NCI-H1105 (cell line): ENCODE results near the gene LIX1.
"Not testable (repeated sequence)": the region's sequence is repeated elsewhere in the genome, so short reads cannot be mapped to it uniquely, and the experiment has no call there.

Experiments
- DNase-seq: peaks from one replicate; lab custom pipeline; 2025; lab: John Stamatoyannopoulos, UW

LIX1 gene

GRCh38 chr5:97142521-97143254 lies at the start of gene LIX1:
LIX1 (minus strand) TSS chr5:97142611; CDS start chr5:97142576, 35 bp downstream.
- DNase-seq = peak; percentile 30

DNA sequence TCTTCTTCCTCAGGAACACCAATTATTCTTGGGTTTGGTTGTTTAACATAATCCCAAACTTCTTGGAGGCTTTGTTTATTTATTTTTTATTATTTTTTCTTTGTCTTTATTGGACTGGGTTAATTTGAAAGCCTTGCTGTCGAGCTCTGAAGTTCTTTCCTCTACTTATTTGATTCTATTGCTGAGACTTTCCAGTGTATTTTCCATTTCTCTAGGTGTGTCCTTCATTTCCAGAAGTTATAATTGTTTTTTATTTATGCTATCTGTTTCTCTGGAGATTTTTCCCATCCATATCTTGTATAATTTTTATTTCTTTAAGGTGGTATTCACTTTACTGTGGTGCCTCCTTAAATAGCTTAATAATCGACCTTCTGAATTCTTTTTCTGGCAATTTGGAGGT lies 49.5 kb upstream of the LIX1 start:
- no peak for DNase-seq

DNA sequence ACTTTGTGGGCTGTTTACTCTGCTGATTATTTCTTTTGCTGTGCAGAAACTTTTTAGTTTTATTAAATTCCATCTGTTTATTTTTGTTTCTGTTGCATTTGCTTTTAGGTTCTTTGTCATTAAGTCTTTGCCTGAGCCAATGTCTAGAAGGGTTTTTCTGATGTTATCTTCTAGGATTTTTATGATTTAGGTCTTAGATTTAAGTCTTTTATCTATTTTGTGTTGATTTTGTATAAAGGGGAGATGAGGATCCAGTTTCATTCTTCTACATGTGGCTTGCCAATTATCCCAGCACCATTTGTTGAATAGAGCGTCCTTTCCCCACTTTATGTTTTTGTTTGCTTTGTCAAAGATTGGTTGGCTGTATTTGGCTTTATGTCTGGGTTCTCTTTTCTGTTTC lies 47.1 kb upstream of the LIX1 start:
- DNase-seq = not testable (repeated sequence)

DNA sequence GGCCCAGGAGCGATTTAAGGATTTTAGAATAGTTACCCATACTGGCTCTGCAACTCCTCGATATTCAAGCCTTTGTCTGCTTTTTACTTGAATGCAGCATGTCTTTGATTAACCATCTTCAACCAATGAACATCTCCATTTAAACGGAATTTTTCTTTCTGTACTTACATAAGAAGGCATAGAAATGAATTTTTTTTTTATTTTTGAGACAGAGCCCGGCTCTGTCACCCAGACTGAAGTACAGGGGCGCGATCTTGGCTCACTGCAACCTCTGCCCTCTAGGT lies 41.5 kb upstream of the LIX1 start:
- DNase-seq = no peak

DNA sequence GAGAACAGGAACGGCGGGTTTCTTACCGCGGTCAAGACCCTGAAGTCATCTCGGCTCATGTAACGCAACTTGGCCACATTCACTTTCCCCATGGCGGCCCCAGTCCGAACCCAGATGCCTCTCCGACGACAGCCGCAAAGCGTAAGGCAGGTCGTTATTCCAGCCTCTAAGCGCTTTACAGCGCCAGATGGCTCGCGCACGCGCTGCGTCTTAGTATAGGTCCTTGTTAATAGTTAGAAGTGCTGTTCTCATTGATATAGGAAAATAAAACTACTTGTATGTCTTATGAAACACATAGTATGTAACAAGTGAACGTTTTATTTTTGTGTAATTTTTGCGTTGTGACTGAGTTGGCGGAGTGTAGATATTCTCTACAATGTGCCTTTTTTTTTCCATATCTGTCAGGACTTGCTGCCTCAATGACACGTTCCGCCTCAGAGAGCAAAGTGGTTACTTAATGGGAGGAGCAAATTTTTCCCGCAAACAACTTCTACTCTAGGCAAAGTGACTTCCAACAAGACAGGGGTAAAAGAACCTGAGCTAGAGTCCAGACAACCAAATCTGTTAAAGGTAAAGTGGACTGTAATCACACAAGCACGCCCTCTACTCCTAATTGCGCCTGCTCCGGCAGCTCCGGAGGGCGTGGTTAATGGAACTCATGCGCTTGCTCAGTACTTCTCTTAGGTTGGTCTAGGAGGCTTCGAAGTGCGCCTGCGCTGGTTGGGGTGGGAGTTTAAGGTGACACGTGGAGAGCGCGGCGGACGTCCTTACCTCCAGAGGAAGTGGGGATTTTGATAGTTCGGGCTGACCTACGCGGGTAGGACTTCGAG lies 40.9 kb upstream of the LIX1 start, which contains the start of gene RIOK2:
TSS of gene RIOK2 (minus strand) at position 148 of the 830 bp plus-strand sequence. CDS start at position 92, 56 bp downstream.
- peak; percentile 76 for DNase-seq

GRCh38 chr5:97182571-97183099 lies 40.2 kb upstream of the LIX1 start:
- DNase-seq = no peak

GRCh38 chr5:97181856-97182545 lies 39.6 kb upstream of the LIX1 start:
- DNase-seq = no peak

DNA sequence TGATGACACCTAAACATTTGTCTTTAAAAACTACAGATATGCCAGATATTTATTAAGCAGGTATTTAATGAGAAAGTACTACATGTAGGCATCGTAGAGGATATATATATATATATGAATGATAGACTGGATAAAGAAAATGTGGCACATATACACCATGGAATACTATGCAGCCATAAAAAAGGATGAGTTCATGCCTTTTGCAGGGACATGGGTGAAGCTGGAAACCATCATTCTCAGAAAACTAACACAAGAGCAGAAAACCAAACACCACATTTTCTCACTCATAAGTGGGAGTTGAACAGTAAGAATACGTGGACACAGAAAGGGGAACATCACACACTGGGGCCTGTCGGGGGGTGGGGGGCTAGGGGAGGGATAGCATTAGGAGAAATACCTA lies 37.0 kb upstream of the LIX1 start:
- not testable (repeated sequence) for DNase-seq

GRCh38 chr5:97172227-97172626 lies 29.8 kb upstream of the LIX1 start:
- no peak for DNase-seq

DNA sequence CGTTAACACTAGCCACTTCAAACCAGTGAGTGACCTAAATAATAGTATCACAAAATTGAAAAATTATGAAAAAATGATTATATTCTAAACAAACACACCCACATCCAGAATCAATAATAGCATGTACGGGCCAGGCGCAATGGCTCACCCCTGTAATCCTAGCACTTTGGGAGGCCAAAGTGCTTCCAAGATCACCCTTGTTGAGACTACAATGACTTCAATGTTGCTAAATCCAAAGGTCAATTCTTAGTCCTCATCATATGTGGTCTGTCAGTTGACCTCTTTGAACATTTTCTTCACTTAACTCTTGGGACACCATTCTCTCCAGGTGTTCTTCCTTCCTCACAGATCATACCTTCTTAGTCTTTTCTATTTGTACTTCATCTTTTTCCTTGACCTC lies 29.3 kb upstream of the LIX1 start:
- no peak for DNase-seq

- DNase-seq = no peak
These were observed 25.0 kb upstream of the LIX1 start for GRCh38 chr5:97167435-97167834.

- no peak for DNase-seq
These were observed 23.3 kb upstream of the LIX1 start for GRCh38 chr5:97165726-97166125.

GRCh38 chr5:97164846-97165245 lies 22.4 kb upstream of the LIX1 start:
- no peak for DNase-seq

DNA sequence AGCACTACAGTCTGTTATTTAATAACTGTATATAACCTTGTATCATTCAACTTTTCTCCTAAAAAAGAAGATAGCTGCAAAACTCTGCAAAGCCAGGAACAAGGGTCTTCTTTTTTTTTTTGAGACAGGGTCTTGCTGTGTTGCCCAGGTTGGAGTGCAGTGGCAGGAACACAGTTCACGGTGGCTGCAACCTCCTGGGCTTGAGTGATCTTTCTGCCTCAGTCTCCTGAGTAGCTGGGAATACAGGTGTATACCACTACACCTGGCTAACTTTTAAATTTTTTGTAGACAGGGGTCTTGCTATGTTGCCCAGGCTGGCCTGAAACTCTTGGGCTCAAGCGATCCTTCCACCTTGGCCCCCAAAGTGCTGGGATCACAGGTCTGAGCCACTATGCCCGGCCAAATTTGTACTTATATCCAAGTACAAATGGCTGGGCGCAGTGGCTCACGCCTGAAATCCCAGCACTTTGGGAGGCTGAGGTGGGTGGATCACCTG lies 21.4 kb upstream of the LIX1 start:
- DNase-seq = no peak

GRCh38 chr5:97163360-97163764 lies 21.0 kb upstream of the LIX1 start:
- DNase-seq = no peak

- peak; percentile 23 for DNase-seq
These were observed 19.6 kb upstream of the LIX1 start for GRCh38 chr5:97162045-97162444.

GRCh38 chr5:97157689-97158088 lies 15.3 kb upstream of the LIX1 start:
- DNase-seq = no peak

GRCh38 chr5:97151370-97151769 lies 9.0 kb upstream of the LIX1 start:
- no peak for DNase-seq

- DNase-seq = no peak
These were observed 8.0 kb upstream of the LIX1 start for GRCh38 chr5:97150401-97150800.

- no peak for DNase-seq
These were observed 7.3 kb upstream of the LIX1 start for GRCh38 chr5:97149709-97150108.

- DNase-seq = no peak
These were observed 5.9 kb upstream of the LIX1 start for GRCh38 chr5:97148288-97148687.

DNA sequence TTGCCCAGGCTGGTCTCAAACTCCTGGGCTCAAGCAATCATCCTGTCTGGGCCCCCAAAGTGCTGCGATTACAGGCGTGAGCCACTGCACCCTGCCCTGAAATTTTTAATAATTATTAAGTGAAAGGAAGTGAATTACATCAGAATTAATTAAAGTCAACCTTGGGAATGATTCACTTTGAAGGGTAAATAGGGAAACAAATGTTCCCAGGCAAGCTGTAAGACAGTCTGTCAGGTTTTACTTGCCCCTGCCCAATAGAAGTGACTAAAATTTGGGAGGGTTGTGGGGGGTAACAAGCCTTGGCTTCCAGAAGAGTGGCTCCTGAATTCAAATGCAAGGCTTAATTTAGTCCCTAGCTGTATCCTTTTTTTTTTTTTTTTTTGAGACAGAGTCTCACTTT lies 1.3 kb upstream of the LIX1 start:
- DNase-seq = no peak
